A172 (cell line): ENCODE results near the gene HOOK1. TPM values are rescaled to one million over a fixed set of nuclear protein-coding genes. Genes with fewer than 3 reads are reported as not detected.

Experiments
- total RNA-seq: library from RNA; depleted of rRNA; stranded (reverse); fragments of >200 nt; shearing (Covaris generic); gene quantifications from 2 replicates; pipeline ENCODE4 v1.2.3, GENCODE V29; 2014; rRNA removed

The HOOK1 gene
- total RNA-seq, 1 experiment from 2014 or later: not detected

Other genes with a start within 250 kb of the HOOK1 start
- 0.24 TPM in 1 of 2 replicates, not detected in the other for gene CYP2J2, start 111.8 kb downstream of the HOOK1 start, total RNA-seq